Hypothalamus (tissue), 51 donors: ENCODE data around the gene PDGFC.

Source experiments
- DNase-seq, 51 donors: peaks; one replicate each; lab custom pipeline; 2025; lab: John Stamatoyannopoulos, UW

Gene PDGFC

GRCh38 chr4:156792462-156793085 is 179.0 kb downstream of the PDGFC start:
- no peak for DNase-seq

- no peak for DNase-seq
Observed at GRCh38 chr4:156790866-156791265, 180.7 kb downstream of the PDGFC start.

GRCh38 chr4:156788782-156789181 is 182.8 kb downstream of the PDGFC start:
- DNase-seq: no peak

GRCh38 chr4:156786713-156787112 is 184.9 kb downstream of the PDGFC start:
- no peak for DNase-seq

- DNase-seq: no peak
Observed at GRCh38 chr4:156784970-156785369, 186.6 kb downstream of the PDGFC start.

GRCh38 chr4:156783966-156784365 is 187.6 kb downstream of the PDGFC start:
- DNase-seq: no peak

- no peak for DNase-seq
Observed at GRCh38 chr4:156782491-156782890, 189.1 kb downstream of the PDGFC start.

- no peak for DNase-seq
Observed at GRCh38 chr4:156781852-156782251, 189.7 kb downstream of the PDGFC start.

- no peak for DNase-seq
Observed at GRCh38 chr4:156779774-156780173, 191.8 kb downstream of the PDGFC start.

- DNase-seq: no peak
Observed at GRCh38 chr4:156779042-156779441, 192.6 kb downstream of the PDGFC start.

- DNase-seq: no peak
Observed at GRCh38 chr4:156778606-156779005, 193.0 kb downstream of the PDGFC start.

GRCh38 chr4:156778093-156778492 is 193.5 kb downstream of the PDGFC start:
- no peak for DNase-seq

- no peak for DNase-seq
Observed at GRCh38 chr4:156775813-156776212, 195.8 kb downstream of the PDGFC start.

GRCh38 chr4:156774422-156774821 is 197.2 kb downstream of the PDGFC start:
- peak in 1 of 51 donors; percentile 1 for DNase-seq

- no peak for DNase-seq
Observed at GRCh38 chr4:156773648-156774357, 197.8 kb downstream of the PDGFC start.

- peak in 10 of 51 donors; percentile 0 to 70 (median 10) for DNase-seq
Observed at GRCh38 chr4:156771171-156771837, 200.3 kb downstream of the PDGFC start.

- no peak for DNase-seq
Observed at GRCh38 chr4:156770140-156770539, 201.5 kb downstream of the PDGFC start.

- DNase-seq: no peak
Observed at GRCh38 chr4:156767911-156768415, 203.6 kb downstream of the PDGFC start.

- no peak for DNase-seq
Observed at GRCh38 chr4:156766846-156767245, 204.8 kb downstream of the PDGFC start.

- no peak for DNase-seq
Observed at GRCh38 chr4:156765277-156765676, 206.3 kb downstream of the PDGFC start.

GRCh38 chr4:156764846-156765245 is 206.8 kb downstream of the PDGFC start:
- DNase-seq: no peak

GRCh38 chr4:156764145-156764544 is 207.5 kb downstream of the PDGFC start:
- DNase-seq: no peak
